H9 (cell line): Measurements from ENCODE around the gene DSTN. TPM values are rescaled to one million over a fixed set of nuclear protein-coding genes. Genes with fewer than 3 reads are reported as not detected.

Experiments
- DNase-seq: peaks from one replicate; pipeline ENCODE4 v3.0.0-alpha.2; 2017
- H2AFZ ChIP-seq: one replicate; pipeline ENCODE4 v1.6.1; 2013; ENCODE audit warnings: mild to moderate bottlenecking, low read length, control low read depth, moderate library complexity
- H2AK5ac ChIP-seq: 2 replicates; pipeline ENCODE4 v1.6.1; 2013; ENCODE audit warnings: low read length, control low read depth, mixed read lengths; ENCODE audit not compliant: insufficient read length
- H2BK120ac ChIP-seq: one replicate; pipeline ENCODE4 v1.6.1; 2013; ENCODE audit warnings: low read depth, mild to moderate bottlenecking, low read length, control low read depth, inconsistent platforms; ENCODE audit not compliant: poor library complexity, severe bottlenecking
- H2BK12ac ChIP-seq: 2 replicates; pipeline ENCODE4 v1.6.1; 2013; ENCODE audit warnings: low read length, control low read depth, mixed read lengths, low read depth; ENCODE audit not compliant: insufficient read length
- H2BK15ac ChIP-seq: 2 replicates; pipeline ENCODE4 v1.6.1; 2013; ENCODE audit warnings: low read depth, low read length, control low read depth
- H2BK20ac ChIP-seq: one replicate; pipeline ENCODE4 v1.6.1; 2013; ENCODE audit warnings: low read depth, mild to moderate bottlenecking, low read length, control low read depth, inconsistent platforms; ENCODE audit not compliant: poor library complexity, severe bottlenecking
- H2BK5ac ChIP-seq: 2 replicates; pipeline ENCODE4 v1.6.1; 2013; ENCODE audit warnings: low read length, control low read depth, mixed read lengths; ENCODE audit not compliant: insufficient read length
- H3K14ac ChIP-seq: 2 replicates; pipeline ENCODE4 v1.6.1; 2013; ENCODE audit warnings: low read length, control low read depth; ENCODE audit not compliant: insufficient read depth
- H3K18ac ChIP-seq: 2 replicates; pipeline ENCODE4 v1.6.1; 2013; ENCODE audit warnings: low read depth, mild to moderate bottlenecking, mixed read lengths, low read length, control low read depth; ENCODE audit not compliant: insufficient read length
- H3K23ac ChIP-seq: 2 replicates; pipeline ENCODE4 v1.6.1; 2013; ENCODE audit warnings: low read length, control low read depth, mixed read lengths, low read depth; ENCODE audit not compliant: insufficient read length
- H3K23me2 ChIP-seq: 2 replicates; pipeline ENCODE4 v1.6.1; 2013; ENCODE audit warnings: low read depth, mild to moderate bottlenecking, mixed read lengths, low read length, control low read depth; ENCODE audit not compliant: insufficient read length, poor library complexity, severe bottlenecking
- H3K27ac ChIP-seq: 2 replicates; pipeline ENCODE4 v1.5.1; 2013; ENCODE audit warnings: low read length, control low read depth, mixed read lengths, low read depth; ENCODE audit not compliant: insufficient read length
- H3K27me3 ChIP-seq: 2 replicates; pipeline ENCODE4 v1.6.1; 2013; ENCODE audit warnings: low read length, control low read depth, inconsistent platforms; ENCODE audit not compliant: insufficient read depth
- H3K4ac ChIP-seq: 2 replicates; pipeline ENCODE4 v1.6.1; 2013; ENCODE audit warnings: low read depth, mild to moderate bottlenecking, control low read depth, inconsistent platforms, low read length, moderate library complexity
- H3K4me1 ChIP-seq: 2 replicates; pipeline ENCODE4 v1.6.1; 2013; ENCODE audit warnings: low read length, control low read depth, inconsistent platforms; ENCODE audit not compliant: insufficient read depth
- H3K4me2 ChIP-seq: 2 replicates; pipeline ENCODE4 v1.6.1; 2013; ENCODE audit warnings: low read length, control low read depth, mixed read lengths; ENCODE audit not compliant: insufficient read length, insufficient read depth
- H3K56ac ChIP-seq: 2 replicates; pipeline ENCODE4 v1.6.1; 2013; ENCODE audit warnings: low read depth, mild to moderate bottlenecking, mixed read lengths, low read length, control low read depth; ENCODE audit not compliant: insufficient read length
- H3K79me1 ChIP-seq: 2 replicates; pipeline ENCODE4 v1.6.1; 2013; ENCODE audit warnings: low read depth, mild to moderate bottlenecking, moderate library complexity, low read length, control low read depth, inconsistent platforms; ENCODE audit not compliant: insufficient read depth, poor library complexity, severe bottlenecking
- H3K79me2 ChIP-seq: 2 replicates; pipeline ENCODE4 v1.6.1; 2013; ENCODE audit warnings: low read length, control low read depth, inconsistent platforms; ENCODE audit not compliant: insufficient read depth
- H3K9ac ChIP-seq: 2 replicates; pipeline ENCODE4 v1.6.1; 2013; ENCODE audit warnings: low read length, control low read depth, mixed read lengths; ENCODE audit not compliant: insufficient read length; ENCODE audit errors: extremely low read depth
- H3K9me3 ChIP-seq: one replicate; pipeline ENCODE4 v1.6.1; 2013; ENCODE audit warnings: low read depth, low read length, inconsistent platforms; ENCODE audit not compliant: control insufficient read depth
- H3T11ph ChIP-seq: one replicate; pipeline ENCODE4 v1.6.1; 2013; ENCODE audit warnings: mild to moderate bottlenecking, low read length, control low read depth, inconsistent platforms
- H4K20me1 ChIP-seq: one replicate; pipeline ENCODE4 v1.6.1; 2013; ENCODE audit not compliant: control insufficient read depth, insufficient read length, insufficient read depth
- H4K5ac ChIP-seq: 2 replicates; pipeline ENCODE4 v1.6.1; 2013; ENCODE audit warnings: low read depth, mild to moderate bottlenecking, mixed read lengths, low read length, control low read depth; ENCODE audit not compliant: insufficient read length
- H4K8ac ChIP-seq: replicated peaks from 2 replicates; pipeline ENCODE4 v1.6.1; 2013; ENCODE audit warnings: low read length, control low read depth, mixed read lengths, low read depth; ENCODE audit not compliant: insufficient read length
- H4K91ac ChIP-seq: 2 replicates; pipeline ENCODE4 v1.6.1; 2013; ENCODE audit warnings: low read depth, mild to moderate bottlenecking, moderate library complexity, mixed read lengths, low read length, control low read depth; ENCODE audit not compliant: insufficient read length
- H3K27ac Mint-ChIP-seq, 3 experiments: 2 replicates in 2 of 3; 3 replicates in 1 of 3; pipeline ENCODE4 v1.8.0; 2020 to 2021; ENCODE audit warnings: mixed read lengths in 3 of 3, mild to moderate bottlenecking in 1 of 3, moderate library complexity in 1 of 3
- H3K27me3 Mint-ChIP-seq: 2 replicates; pipeline ENCODE4 v1.8.0; 2021; ENCODE audit warnings: low read depth, mild to moderate bottlenecking, moderate library complexity, mixed read lengths
- H3K36me3 Mint-ChIP-seq, 3 experiments: 2 replicates in 2 of 3; 3 replicates in 1 of 3; pipeline ENCODE4 v1.8.0; 2020 to 2021; ENCODE audit warnings: low read depth in 3 of 3, mixed read lengths in 3 of 3; ENCODE audit not compliant: insufficient read depth in 1 of 3
- H3K4me1 Mint-ChIP-seq, 2 experiments: 2 replicates each; pipeline ENCODE4 v1.8.0; 2020; ENCODE audit warnings: mixed read lengths in 2 of 2
- H3K4me3 Mint-ChIP-seq, 2 experiments: 2 replicates in 1 of 2; 3 replicates in 1 of 2; pipeline ENCODE4 v1.8.0; 2020 to 2021; ENCODE audit warnings: mild to moderate bottlenecking in 2 of 2, mixed read lengths in 2 of 2, moderate library complexity in 1 of 2
- H3K9me3 Mint-ChIP-seq, 2 experiments: 2 replicates in 1 of 2; 3 replicates in 1 of 2; pipeline ENCODE4 v1.8.0; 2020; ENCODE audit warnings: mild to moderate bottlenecking in 2 of 2, mixed read lengths in 2 of 2, moderate library complexity in 1 of 2
- WGBS: extraction: QIAGEN DNeasy Blood & Tissue Kit; methylation state at CpG from one replicate; pipeline ENCODE4 v1.1.7; 2013; ENCODE audit warnings: missing lambda C conversion rate, low lambda C conversion rate, mixed read lengths; ENCODE audit not compliant: insufficient read length; ENCODE audit errors: extremely low coverage; 5-methylcytosine and 5-hydroxymethylcytosine counted together
- total RNA-seq: library from RNA; stranded (reverse); gene quantifications from 2 replicates; pipeline ENCODE4 v1.2.1, GENCODE V29; 2021
- TF ChIP-seq, protein P1 (sequence below): fragments of 200-600 bp; sonication (generic); conservative IDR thresholded peaks from 3 replicates; pipeline ENCODE4 v1.8.0; 2021; ENCODE audit warnings: antibody characterized with exemption, mild to moderate bottlenecking

DSTN gene
- total RNA-seq, 1 experiment from 2014 or later, result 145 TPM

DNA sequence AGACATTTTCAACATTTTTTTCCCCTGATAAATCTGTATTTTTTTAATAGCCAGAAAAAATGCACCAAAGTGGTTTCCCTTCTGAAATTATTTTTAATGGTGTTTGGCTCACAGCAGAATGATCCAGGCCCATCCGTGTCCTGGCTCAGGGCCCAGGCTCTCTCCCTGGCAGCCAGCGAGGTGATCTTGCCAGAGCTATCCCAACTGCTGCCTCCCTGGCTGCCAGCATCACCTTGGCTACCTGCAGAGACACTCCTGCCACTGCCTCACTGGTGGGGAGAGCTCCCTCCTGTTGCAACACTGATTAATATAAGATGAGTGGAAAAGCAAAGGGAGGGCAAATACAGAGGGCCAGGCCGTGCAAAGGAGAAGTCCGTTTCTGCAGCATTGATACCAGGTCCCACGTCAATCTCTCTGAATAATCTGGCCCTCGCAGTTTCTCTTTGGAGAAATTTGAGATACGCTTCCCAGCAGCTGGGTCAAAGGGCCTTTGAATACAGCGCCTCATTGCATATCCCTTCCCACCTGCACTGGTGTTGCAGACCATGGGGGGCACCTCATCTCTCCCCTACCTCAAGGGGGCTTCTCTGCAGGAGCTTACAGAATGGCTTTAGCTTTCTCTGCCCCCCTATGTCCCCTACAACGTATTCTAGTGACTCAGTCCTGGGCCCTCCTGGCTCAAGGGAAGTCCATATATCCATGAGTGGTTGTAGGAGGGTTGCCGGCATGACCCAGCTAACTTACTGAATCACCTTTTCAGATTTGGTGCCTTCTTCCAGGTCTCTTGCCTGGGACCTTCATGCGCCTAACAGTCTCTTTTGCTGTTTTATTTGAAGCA is 12.8 kb upstream of the DSTN start:
- Histone ChIP-seq H3K18ac (no peak overlapping the region), H3K4ac (no peak overlapping the region), H3K79me2 (no peaks in the 10 kb centered on the region), H2AFZ (no peak overlapping the region), H3K23me2 (no peaks in the 10 kb centered on the region), H3K14ac (no peak overlapping the region; the same call in 1 of the 2 replicates), H2BK15ac (no peak overlapping the region), H3K9ac (no peak overlapping the region), H3K23ac (no peak overlapping the region), H3T11ph (no peak overlapping the region), H4K20me1 (no peaks in the 10 kb centered on the region), H4K91ac (no peak overlapping the region), H4K5ac (no peak overlapping the region), H4K8ac (no peak overlapping the region), H2AK5ac (no peak overlapping the region), H3K79me1 (no peaks in the 10 kb centered on the region), H3K4me1 (peaks cover 10% of the 10 kb centered on the region; the same call in 1 of the 2 replicates), H3K9me3 (no peaks in the 10 kb centered on the region), H2BK5ac (no peak overlapping the region), H2BK12ac (no peak overlapping the region), H3K56ac (no peak overlapping the region), H2BK20ac (no peak overlapping the region), H3K27ac (no peak overlapping the region), H3K27me3 (no peaks in the 10 kb centered on the region), H2BK120ac (no peak overlapping the region), H3K4me2 (no peak overlapping the region)
- WGBS, result no CpG with 5 or more reads among the region's 11 CpGs
- Mint-ChIP-seq H3K27me3 (no peaks in the 10 kb centered on the region), H3K27ac (peak overlapping the region in 2 of 3 experiments; percentile 14 to 38; a peak in 4 of 7 replicates), H3K36me3 (no peaks in the 10 kb centered on the region), H3K4me3 (no peak overlapping the region; a peak in 1 of 5 replicates), H3K9me3 (no peaks in the 10 kb centered on the region), H3K4me1 (peaks cover 24% of the 10 kb centered on the region in 2 experiments)
- DNase-seq, result peak; percentile 38
- TF ChIP-seq, protein P1, sequence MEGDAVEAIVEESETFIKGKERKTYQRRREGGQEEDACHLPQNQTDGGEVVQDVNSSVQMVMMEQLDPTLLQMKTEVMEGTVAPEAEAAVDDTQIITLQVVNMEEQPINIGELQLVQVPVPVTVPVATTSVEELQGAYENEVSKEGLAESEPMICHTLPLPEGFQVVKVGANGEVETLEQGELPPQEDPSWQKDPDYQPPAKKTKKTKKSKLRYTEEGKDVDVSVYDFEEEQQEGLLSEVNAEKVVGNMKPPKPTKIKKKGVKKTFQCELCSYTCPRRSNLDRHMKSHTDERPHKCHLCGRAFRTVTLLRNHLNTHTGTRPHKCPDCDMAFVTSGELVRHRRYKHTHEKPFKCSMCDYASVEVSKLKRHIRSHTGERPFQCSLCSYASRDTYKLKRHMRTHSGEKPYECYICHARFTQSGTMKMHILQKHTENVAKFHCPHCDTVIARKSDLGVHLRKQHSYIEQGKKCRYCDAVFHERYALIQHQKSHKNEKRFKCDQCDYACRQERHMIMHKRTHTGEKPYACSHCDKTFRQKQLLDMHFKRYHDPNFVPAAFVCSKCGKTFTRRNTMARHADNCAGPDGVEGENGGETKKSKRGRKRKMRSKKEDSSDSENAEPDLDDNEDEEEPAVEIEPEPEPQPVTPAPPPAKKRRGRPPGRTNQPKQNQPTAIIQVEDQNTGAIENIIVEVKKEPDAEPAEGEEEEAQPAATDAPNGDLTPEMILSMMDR, result no peak
